H1 (cell line): Measurements from ENCODE around the gene TBC1D25. TPM values are rescaled to one million over a fixed set of nuclear protein-coding genes. Genes with fewer than 3 reads are reported as not detected.

Experiments used
- NANOG ChIP-seq: IDR thresholded peaks from 2 replicates; pipeline ENCODE4 v1.6.1; 2011; ENCODE audit warnings: low read length, low read depth, mild to moderate bottlenecking, inconsistent platforms; ENCODE audit not compliant: insufficient read depth, poor library complexity, severe bottlenecking
- USF2 ChIP-seq: IDR thresholded peaks from 2 replicates; pipeline ENCODE4 v1.6.1; 2011; ENCODE audit warnings: low read length, improper control_type of control experiment
- polyA plus RNA-seq, 7 experiments: library from polyadenylated mRNA; depleted of rRNA in 3 of 7; stranded (reverse) in 5 of 7; unstranded in 2 of 7; fragments of >200 nt in 5 of 7; fragments of 200-250 nt in 2 of 7; gene quantifications; 1 replicate in 5 of 7; 2 replicates in 1 of 7; 4 replicates in 1 of 7; pipeline versions ENCODE4 v1.2.1 to v1.2.3, GENCODE V29; 2011 to 2013; ENCODE audit warnings: missing spikeins in 2 of 7, mixed read lengths in 2 of 7
- total RNA-seq: library from RNA; stranded (reverse); fragmentation: NEBNext Ultra II Directional; extraction: Animal tissue kit (Norgen Biotek cat#: 25700); gene quantifications from 2 replicates; pipeline ENCODE4 v1.2.1, GENCODE V29; 2021
- TF ChIP-seq, protein P1 (sequence below): IDR thresholded peaks from 2 replicates; pipeline ENCODE4 v1.6.1; 2012; ENCODE audit warnings: low read length, inconsistent platforms

Gene TBC1D25
- total and polyA plus RNA-seq, 2 of the 8 experiments (the other 6 are each of a cell fraction or from before 2014, with no cell fraction given) = 6.5 to 6.8 TPM

- TF ChIP-seq, protein P1, sequence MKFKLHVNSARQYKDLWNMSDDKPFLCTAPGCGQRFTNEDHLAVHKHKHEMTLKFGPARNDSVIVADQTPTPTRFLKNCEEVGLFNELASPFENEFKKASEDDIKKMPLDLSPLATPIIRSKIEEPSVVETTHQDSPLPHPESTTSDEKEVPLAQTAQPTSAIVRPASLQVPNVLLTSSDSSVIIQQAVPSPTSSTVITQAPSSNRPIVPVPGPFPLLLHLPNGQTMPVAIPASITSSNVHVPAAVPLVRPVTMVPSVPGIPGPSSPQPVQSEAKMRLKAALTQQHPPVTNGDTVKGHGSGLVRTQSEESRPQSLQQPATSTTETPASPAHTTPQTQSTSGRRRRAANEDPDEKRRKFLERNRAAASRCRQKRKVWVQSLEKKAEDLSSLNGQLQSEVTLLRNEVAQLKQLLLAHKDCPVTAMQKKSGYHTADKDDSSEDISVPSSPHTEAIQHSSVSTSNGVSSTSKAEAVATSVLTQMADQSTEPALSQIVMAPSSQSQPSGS = no peak
- TF ChIP-seq USF2 (no peak), NANOG (no peak)
Measured at GRCh38 chrX:48595929-48596328, 56.4 kb downstream of the TBC1D25 start (continued).
